K562 (cell line): Measurements from ENCODE around the gene FCRL6. TPM values are rescaled to one million over a fixed set of nuclear protein-coding genes. Genes with fewer than 3 reads are reported as not detected.

ENCODE experiments used
- CTBP1 ChIP-seq: fragments of 450-650 bp; IDR thresholded peaks from 2 replicates; pipeline ENCODE4 v1.6.1; 2016; ENCODE audit warnings: borderline replicate concordance
- EP300 ChIP-seq: IDR thresholded peaks from 2 replicates; pipeline ENCODE4 v1.6.1; 2012; ENCODE audit warnings: low read length, improper control_type of control experiment
- FOS ChIP-seq: IDR thresholded peaks from 3 replicates; pipeline ENCODE4 v1.6.1; 2011; ENCODE audit not compliant: insufficient read length; ENCODE audit errors: extremely low read depth
- FOXA1 ChIP-seq: fragments of 450-650 bp; IDR thresholded peaks from 2 replicates; pipeline ENCODE4 v1.6.1; 2016; ENCODE audit warnings: mild to moderate bottlenecking, borderline replicate concordance
- HBP1 ChIP-seq: fragments of 450-650 bp; formaldehyde crosslinking; IDR thresholded peaks from 2 replicates; pipeline ENCODE4 v1.4.0; 2022; ENCODE audit warnings: missing genetic modification characterization
- ILF3 ChIP-seq: fragments of 450-650 bp; IDR thresholded peaks from 2 replicates; pipeline ENCODE4 v1.6.1; 2018; ENCODE audit warnings: antibody characterized with exemption, mild to moderate bottlenecking, moderate library complexity, borderline replicate concordance
- JUND ChIP-seq, 2 experiments: IDR thresholded peaks; 2 replicates in 1 of 2; 3 replicates in 1 of 2; pipeline ENCODE4 v1.6.1; 2011; ENCODE audit warnings: borderline replicate concordance in 2 of 2, low read depth in 2 of 2, low read length in 2 of 2, improper control_type of control experiment in 1 of 2, missing biosample characterization in 1 of 2, missing genetic modification characterization in 1 of 2, missing genetic modification reagents in 1 of 2
- L3MBTL2 ChIP-seq: fragments of 450-650 bp; IDR thresholded peaks from 2 replicates; pipeline ENCODE4 v1.6.1; 2016; ENCODE audit warnings: mild to moderate bottlenecking, moderate library complexity
- MAFK ChIP-seq: IDR thresholded peaks from 2 replicates; pipeline ENCODE4 v1.6.1; 2011; ENCODE audit warnings: low read length, improper control_type of control experiment
- MNT ChIP-seq, 2 experiments: fragments of 450-650 bp; conservative IDR thresholded peaks; 2 replicates each; pipeline ENCODE4 v1.6.1; 2017; ENCODE audit warnings: mild to moderate bottlenecking in 2 of 2, moderate library complexity in 2 of 2
- RCOR1 ChIP-seq, 2 experiments: IDR thresholded peaks; 2 replicates each; pipeline ENCODE4 v1.6.1; 2012; ENCODE audit warnings: low read depth in 2 of 2, low read length in 2 of 2, borderline replicate concordance in 1 of 2, improper control_type of control experiment in 1 of 2
- RHOXF2B ChIP-seq: fragments of 250-450 bp; sonication (Bioruptor Pico); conservative IDR thresholded peaks from 2 replicates; pipeline ENCODE4 v1.5.1; 2021
- ZNF318 ChIP-seq, 2 experiments: fragments of 450-650 bp; IDR thresholded peaks; 2 replicates each; pipeline ENCODE4 v1.6.1; 2016; ENCODE audit warnings: mild to moderate bottlenecking in 2 of 2, borderline replicate concordance in 1 of 2, low read depth in 1 of 2, moderate library complexity in 1 of 2
- polyA plus RNA-seq, 8 experiments: library from polyadenylated mRNA; depleted of rRNA in 4 of 8; stranded (reverse) in 5 of 8; unstranded in 3 of 8; fragments of >200 nt; fragmentation: Nextera tagmentation in 2 of 8; fragmentation: Illumina TruSeq in 1 of 8; extraction: Ambion mirVana in 2 of 8; extraction: Trizol in 1 of 8; gene quantifications; 2 replicates each; pipeline versions ENCODE4 v1.2.1 to v1.2.3, GENCODE V29; 2011 to 2014; ENCODE audit warnings: inconsistent platforms in 1 of 8, missing spikeins in 1 of 8
- total RNA-seq, 7 experiments: library from RNA; depleted of rRNA in 6 of 7; stranded (reverse); fragments of >200 nt in 6 of 7; fragmentation: Illumina TruSeq in 2 of 7; extraction: Trizol in 2 of 7; gene quantifications; 2 replicates each; pipeline versions ENCODE4 v1.2.1 to v1.2.3, GENCODE V29; 2011 to 2021; ENCODE audit warnings: low replicate concordance in 1 of 7

The FCRL6 gene
- total and polyA plus RNA-seq, 9 of the 15 experiments (the other 6 are each of a cell fraction or from before 2014, with no cell fraction given): not detected

GRCh38 chr1:159817276-159818041 is 15.3 kb downstream of the FCRL6 start (continued):
- TF ChIP-seq ZNF318 (IDR thresholded peaks at IDR 0.05; ENCODE audit: borderline replicate concordance in 1 of 2, low read depth in 1 of 2): peak in 1 of 2 experiments; percentile 91; a peak in 2 of 4 replicates
- no peak for TF ChIP-seq RHOXF2B
- peak; percentile 45; the same call in 1 of the 2 replicates for TF ChIP-seq L3MBTL2
- TF ChIP-seq MAFK: peak; percentile 86
- peak; percentile 80 for TF ChIP-seq FOXA1
- TF ChIP-seq MNT (conservative IDR thresholded peaks at IDR 0.05): peak; percentile 41 to 51; a peak in 1 of 4 replicates
- peak in 1 of 2 experiments; percentile 19; a peak in 1 of 4 replicates for TF ChIP-seq RCOR1 (IDR thresholded peaks at IDR 0.05; ENCODE audit: borderline replicate concordance in 1 of 2, low read depth in 2 of 2, low read length in 2 of 2)
- TF ChIP-seq HBP1 (CRISPR knock-in tag): no peak
- TF ChIP-seq EP300: peak; percentile 69
- TF ChIP-seq CTBP1: peak; percentile 65
- no peak for TF ChIP-seq ILF3
- TF ChIP-seq JUND (IDR thresholded peaks at IDR 0.05; ENCODE audit: borderline replicate concordance, low read depth, low read length): peak; percentile 95
- TF ChIP-seq JUND (tag; IDR thresholded peaks at IDR 0.05; ENCODE audit: borderline replicate concordance, low read depth, low read length): peak; percentile 95
- peak; percentile 1 for TF ChIP-seq FOS
